ENCODE measurements around the gene ADGRA3. TPM values are rescaled to one million over a fixed set of nuclear protein-coding genes. Genes with fewer than 3 reads are reported as not detected.
A peak's percentile ranks its signal among the peaks of the same experiment; 100 is the strongest.

The ADGRA3 gene
- total RNA-seq, 1 donor from 2014 or later: 23.1 TPM

- intact Hi-C loops (cut with micrococcal nuclease): no loop called here
- peak; percentile 30 for DNase-seq
- H3K9me3 Mint-ChIP-seq: no peaks in the 10 kb centered on the region
- H3K27ac Mint-ChIP-seq: no peak overlapping the region
- H3K4me3 Mint-ChIP-seq: no peak overlapping the region
- no peaks in the 10 kb centered on the region for H3K27me3 Mint-ChIP-seq
- H3K36me3 Mint-ChIP-seq (ENCODE audit: low read depth): peaks cover 14% of the 10 kb centered on the region
- H3K4me1 Mint-ChIP-seq: no peaks in the 10 kb centered on the region
These were observed 85.2 kb downstream of the ADGRA3 start for GRCh38 chr4:22430626-22431025.

- H3K4me1 Mint-ChIP-seq: no peaks in the 10 kb centered on the region
- H3K27ac Mint-ChIP-seq: no peak overlapping the region
- intact Hi-C loops (cut with micrococcal nuclease): no loop called here
- H3K36me3 Mint-ChIP-seq (ENCODE audit: low read depth): peaks cover 8% of the 10 kb centered on the region
- no peak for DNase-seq
- H3K27me3 Mint-ChIP-seq: no peaks in the 10 kb centered on the region
- no peak overlapping the region for H3K4me3 Mint-ChIP-seq
- no peaks in the 10 kb centered on the region for H3K9me3 Mint-ChIP-seq
These were observed 87.4 kb downstream of the ADGRA3 start for GRCh38 chr4:22428441-22428840.

GRCh38 chr4:22427675-22428074 lies 88.2 kb downstream of the ADGRA3 start:
- intact Hi-C loops (cut with micrococcal nuclease): no loop called here
- peak; percentile 46 for DNase-seq
- Mint-ChIP-seq H3K4me1 (no peaks in the 10 kb centered on the region), H3K27ac (no peak overlapping the region), H3K27me3 (no peaks in the 10 kb centered on the region), H3K36me3 (ENCODE audit: low read depth) (peaks cover 8% of the 10 kb centered on the region), H3K9me3 (no peaks in the 10 kb centered on the region), H3K4me3 (no peak overlapping the region)

DNA sequence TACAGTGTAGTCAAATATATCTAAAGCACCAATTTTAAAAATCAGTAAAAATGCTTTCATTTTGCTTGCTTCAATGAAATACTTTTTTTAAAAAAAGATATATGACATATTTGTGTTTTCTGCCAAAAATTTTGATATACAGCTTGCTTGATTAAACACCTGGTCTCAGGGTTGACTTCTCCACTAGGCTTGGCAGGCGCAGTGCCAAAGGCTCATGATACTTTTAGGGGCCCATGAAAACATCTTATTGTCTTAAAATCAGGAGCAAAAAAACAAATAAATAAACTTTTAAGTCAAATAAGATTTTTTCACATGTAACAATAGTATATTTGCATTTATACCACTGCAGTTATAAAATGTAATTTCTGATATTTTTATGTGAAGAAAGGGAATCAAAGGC lies 95.6 kb downstream of the ADGRA3 start:
- Mint-ChIP-seq H3K27me3 (no peaks in the 10 kb centered on the region), H3K27ac (no peak overlapping the region), H3K36me3 (ENCODE audit: low read depth) (no peaks in the 10 kb centered on the region), H3K4me1 (peaks cover 8% of the 10 kb centered on the region), H3K9me3 (no peaks in the 10 kb centered on the region), H3K4me3 (no peak overlapping the region)
- intact Hi-C loops (cut with micrococcal nuclease): no loop called here
- no peak for DNase-seq

DNA sequence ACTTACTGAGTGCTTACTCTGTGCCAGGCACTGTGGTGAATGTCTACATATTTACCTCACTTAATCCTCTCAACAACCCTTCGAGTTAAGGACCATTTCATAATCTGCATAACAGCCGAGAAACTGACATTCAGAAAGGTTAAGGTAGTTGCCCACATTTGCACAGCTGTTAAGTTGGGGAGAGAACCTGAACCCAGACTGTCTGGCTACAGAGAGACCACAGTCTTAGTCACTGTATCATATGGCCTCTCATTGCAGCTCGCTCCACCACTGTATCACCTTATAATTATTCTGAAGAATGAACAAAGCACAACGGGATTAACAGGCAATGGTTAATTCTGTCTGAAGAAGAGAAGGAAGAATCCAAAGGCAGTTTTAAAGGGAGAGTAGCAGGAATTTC lies 98.5 kb downstream of the ADGRA3 start:
- intact Hi-C loops (cut with micrococcal nuclease): no loop called here
- Mint-ChIP-seq H3K9me3 (no peaks in the 10 kb centered on the region), H3K36me3 (ENCODE audit: low read depth) (no peaks in the 10 kb centered on the region), H3K4me3 (no peak overlapping the region), H3K4me1 (peaks cover 8% of the 10 kb centered on the region), H3K27ac (no peak overlapping the region), H3K27me3 (no peaks in the 10 kb centered on the region)
- no peak for DNase-seq

- Mint-ChIP-seq H3K36me3 (ENCODE audit: low read depth) (no peaks in the 10 kb centered on the region), H3K27me3 (no peaks in the 10 kb centered on the region), H3K27ac (no peak overlapping the region), H3K4me1 (peaks cover 8% of the 10 kb centered on the region), H3K9me3 (no peaks in the 10 kb centered on the region), H3K4me3 (no peak overlapping the region)
- DNase-seq: peak; percentile 51
- intact Hi-C loops (cut with micrococcal nuclease): no loop called here
These were observed 99.5 kb downstream of the ADGRA3 start for GRCh38 chr4:22416403-22416802.

DNA sequence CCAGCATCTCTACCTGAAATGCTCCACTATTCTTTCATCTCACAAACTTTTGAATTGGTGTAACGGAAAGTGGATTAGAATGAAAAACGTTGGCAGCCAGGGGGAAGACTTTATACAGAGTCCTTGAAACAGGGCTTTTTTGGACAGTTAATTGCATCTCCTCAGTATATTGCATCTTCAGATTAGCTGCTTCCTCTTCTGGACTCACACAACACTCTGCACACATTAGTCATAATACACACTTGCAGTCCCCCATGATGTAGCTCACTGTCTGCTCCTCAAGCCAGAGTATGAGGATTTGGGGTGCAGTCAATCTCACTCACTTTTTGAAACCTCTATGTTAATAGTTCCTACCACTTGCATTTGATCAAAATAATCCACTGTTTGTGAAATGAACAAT lies 101.0 kb downstream of the ADGRA3 start:
- DNase-seq: peak; percentile 38
- Mint-ChIP-seq H3K9me3 (no peaks in the 10 kb centered on the region), H3K36me3 (ENCODE audit: low read depth) (no peaks in the 10 kb centered on the region), H3K27me3 (no peaks in the 10 kb centered on the region), H3K4me3 (no peak overlapping the region), H3K27ac (no peak overlapping the region), H3K4me1 (peaks cover 8% of the 10 kb centered on the region)
- intact Hi-C loops (cut with micrococcal nuclease): loop anchor here (5.0 kb wide), 1 partner anchor 102 kb away; the partner anchor contains the start of gene ADGRA3

DNA sequence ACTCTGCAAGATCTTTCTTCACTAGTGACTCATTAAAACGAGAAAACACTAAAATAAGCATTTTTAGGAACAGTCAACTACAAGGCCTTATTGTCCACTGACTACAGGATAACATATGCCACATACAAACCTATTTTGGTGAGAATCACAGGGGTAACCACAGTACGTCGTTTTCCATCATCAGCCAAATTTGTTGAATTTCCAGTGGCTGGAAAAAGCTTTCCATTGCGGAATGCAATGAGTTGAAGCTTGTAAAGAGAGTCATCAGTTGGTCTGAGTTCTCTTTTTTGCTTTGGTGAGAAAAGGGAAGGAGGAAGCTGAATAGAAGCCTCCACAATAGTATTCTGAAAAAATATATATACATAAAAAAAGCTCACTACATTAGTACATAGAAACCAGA lies 102.4 kb downstream of the ADGRA3 start:
- H3K4me3 Mint-ChIP-seq: no peak overlapping the region
- H3K27me3 Mint-ChIP-seq: no peaks in the 10 kb centered on the region
- H3K9me3 Mint-ChIP-seq: no peaks in the 10 kb centered on the region
- DNase-seq: no peak
- H3K36me3 Mint-ChIP-seq (ENCODE audit: low read depth): no peaks in the 10 kb centered on the region
- intact Hi-C loops (cut with micrococcal nuclease): loop anchor here (5.0 kb wide), 1 partner anchor 104 kb away; the partner anchor contains the start of gene ADGRA3
- H3K4me1 Mint-ChIP-seq: peaks cover 8% of the 10 kb centered on the region
- H3K27ac Mint-ChIP-seq: no peak overlapping the region

GRCh38 chr4:22412013-22412412 lies 103.9 kb downstream of the ADGRA3 start:
- DNase-seq: no peak
- intact Hi-C loops (cut with micrococcal nuclease): loop anchor here (5.0 kb wide), 1 partner anchor 105 kb away; the partner anchor contains the start of gene ADGRA3
- Mint-ChIP-seq H3K9me3 (no peaks in the 10 kb centered on the region), H3K4me1 (peaks cover 4% of the 10 kb centered on the region), H3K36me3 (ENCODE audit: low read depth) (no peaks in the 10 kb centered on the region), H3K27me3 (no peaks in the 10 kb centered on the region), H3K4me3 (no peak overlapping the region), H3K27ac (no peak overlapping the region)

DNA sequence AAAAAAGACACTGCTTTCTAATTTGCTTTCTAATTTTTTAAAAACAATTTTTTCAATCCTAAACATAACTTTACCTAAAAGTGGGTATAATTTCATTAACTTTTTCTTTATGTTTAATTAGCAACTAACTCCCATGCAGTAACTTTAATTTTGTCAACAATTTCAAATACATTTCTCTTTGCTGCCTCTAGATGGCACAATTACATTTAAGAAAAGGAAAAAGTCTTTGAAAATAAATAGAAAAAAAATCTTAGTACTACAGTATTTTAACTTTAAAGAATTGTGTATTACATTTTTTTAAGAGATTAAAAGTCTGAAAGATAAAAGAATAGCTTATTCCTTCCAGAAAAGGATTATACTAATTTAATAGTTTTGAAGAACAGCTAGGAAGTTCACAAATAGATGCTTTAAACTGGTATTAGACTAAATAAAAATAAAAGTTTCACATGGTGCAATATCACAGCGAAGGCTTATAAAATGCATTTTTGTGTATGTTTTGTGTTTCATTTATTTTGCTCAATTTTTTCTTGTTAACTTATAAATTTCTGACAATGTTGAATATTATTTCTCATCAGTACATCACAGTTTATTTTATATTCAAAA lies 105.1 kb downstream of the ADGRA3 start:
- H3K27me3 Mint-ChIP-seq: no peaks in the 10 kb centered on the region
- intact Hi-C loops (cut with micrococcal nuclease): loop anchor here (1.0 to 5.0 kb wide), 5 partner anchors 24 to 280 kb away; partner anchors contain the start of gene ADGRA3
- H3K36me3 Mint-ChIP-seq (ENCODE audit: low read depth): peaks cover 2% of the 10 kb centered on the region

DNA sequence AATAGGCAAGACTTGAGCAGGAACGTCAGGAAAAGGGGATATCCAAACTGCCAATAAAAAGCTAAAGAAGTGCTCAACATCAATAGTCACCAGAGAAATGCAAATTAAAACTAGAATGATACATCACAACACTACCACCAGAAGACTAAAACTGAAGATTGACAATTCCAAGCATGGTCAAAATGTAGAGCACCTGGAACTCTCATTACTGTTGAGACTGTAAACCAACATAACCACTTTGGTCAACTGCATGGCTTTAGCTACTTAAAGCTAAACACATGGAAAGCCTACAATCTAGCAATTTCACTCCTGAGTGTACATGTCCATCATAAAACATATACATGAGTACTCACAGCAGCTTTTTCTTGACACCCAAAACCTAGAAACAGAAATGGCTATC lies 107.4 kb downstream of the ADGRA3 start:
- intact Hi-C loops (cut with micrococcal nuclease): no loop called here
- no peaks in the 10 kb centered on the region for H3K4me1 Mint-ChIP-seq
- H3K36me3 Mint-ChIP-seq (ENCODE audit: low read depth): peaks cover 7% of the 10 kb centered on the region
- H3K9me3 Mint-ChIP-seq: no peaks in the 10 kb centered on the region
- no peak overlapping the region for H3K4me3 Mint-ChIP-seq
- H3K27ac Mint-ChIP-seq: no peak overlapping the region
- H3K27me3 Mint-ChIP-seq: no peaks in the 10 kb centered on the region
- DNase-seq: peak; percentile 24

More for the DNA sequence above, 105.1 kb downstream of the ADGRA3 start:
- H3K9me3 Mint-ChIP-seq: no peaks in the 10 kb centered on the region
- no peak overlapping the region for H3K4me3 Mint-ChIP-seq
- H3K27ac Mint-ChIP-seq: no peak overlapping the region
- no peaks in the 10 kb centered on the region for H3K4me1 Mint-ChIP-seq
- DNase-seq: no peak

GRCh38 chr4:22407361-22407760 lies 108.5 kb downstream of the ADGRA3 start:
- DNase-seq: no peak
- H3K27ac Mint-ChIP-seq: no peak overlapping the region
- H3K4me1 Mint-ChIP-seq: no peaks in the 10 kb centered on the region
- no peaks in the 10 kb centered on the region for H3K9me3 Mint-ChIP-seq
- H3K27me3 Mint-ChIP-seq: no peaks in the 10 kb centered on the region
- peaks cover 9% of the 10 kb centered on the region for H3K36me3 Mint-ChIP-seq (ENCODE audit: low read depth)
- no peak overlapping the region for H3K4me3 Mint-ChIP-seq
- intact Hi-C loops (cut with micrococcal nuclease): no loop called here

DNA sequence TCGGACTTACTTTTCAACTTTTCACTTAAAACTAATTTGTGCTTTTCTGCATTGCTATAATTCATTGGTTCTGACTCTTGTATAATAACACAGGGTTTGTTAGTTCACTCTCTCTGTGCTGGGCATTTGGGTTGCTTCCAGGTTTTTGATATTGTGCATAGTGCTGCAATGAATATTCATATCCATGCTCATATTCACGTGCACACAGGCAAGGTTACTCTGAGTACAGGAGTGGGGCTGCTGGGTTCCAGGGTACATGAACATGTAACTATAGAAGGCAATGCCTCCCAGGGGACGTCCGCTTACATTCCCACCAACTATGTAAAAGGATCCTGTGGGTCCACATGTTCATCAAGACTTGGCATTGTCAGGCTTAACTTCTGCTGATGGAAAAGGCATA lies 117.2 kb downstream of the ADGRA3 start:
- no peaks in the 10 kb centered on the region for H3K27me3 Mint-ChIP-seq
- no peak overlapping the region for H3K4me3 Mint-ChIP-seq
- H3K9me3 Mint-ChIP-seq: peaks cover 3% of the 10 kb centered on the region
- H3K36me3 Mint-ChIP-seq (ENCODE audit: low read depth): peaks cover 21% of the 10 kb centered on the region
- no peak for DNase-seq
- peaks cover 6% of the 10 kb centered on the region for H3K4me1 Mint-ChIP-seq
- no peak overlapping the region for H3K27ac Mint-ChIP-seq
- intact Hi-C loops (cut with micrococcal nuclease): no loop called here

GRCh38 chr4:22391551-22391950 lies 124.3 kb downstream of the ADGRA3 start:
- DNase-seq: no peak
- peaks cover under 1% of the 10 kb centered on the region for H3K36me3 Mint-ChIP-seq (ENCODE audit: low read depth)
- intact Hi-C loops (cut with micrococcal nuclease): no loop called here
- H3K9me3 Mint-ChIP-seq: no peaks in the 10 kb centered on the region
- H3K27ac Mint-ChIP-seq: no peak overlapping the region
- peaks cover 2% of the 10 kb centered on the region for H3K4me1 Mint-ChIP-seq
- no peak overlapping the region for H3K4me3 Mint-ChIP-seq
- H3K27me3 Mint-ChIP-seq: no peaks in the 10 kb centered on the region

Measured in activated CD4-positive, alpha-beta T cell treated with anti-CD3 and anti-CD28 coated beads, Interleukin-2, amount 10 ng/mL, durations not matched to agents 24 days and 14 days (primary cell).